ENCODE data around the gene ORM1.
A peak's percentile ranks its signal among the peaks of the same experiment; 100 is the strongest.

Gene ORM1

GRCh38 chr9:114362394-114362793, 39.5 kb downstream of the ORM1 start:
- DNase-seq: no peak

GRCh38 chr9:114363424-114363823, 40.5 kb downstream of the ORM1 start:
- DNase-seq: no peak

- no peak for DNase-seq
These were observed 41.5 kb downstream of the ORM1 start for GRCh38 chr9:114364134-114365041.

- no peak for DNase-seq
These were observed 42.3 kb downstream of the ORM1 start for GRCh38 chr9:114365194-114365593.

GRCh38 chr9:114366334-114367128, 43.6 kb downstream of the ORM1 start:
- DNase-seq: no peak

GRCh38 chr9:114367366-114367765, 44.5 kb downstream of the ORM1 start:
- no peak for DNase-seq

- no peak for DNase-seq
These were observed 45.1 kb downstream of the ORM1 start for GRCh38 chr9:114367772-114368569.

GRCh38 chr9:114369216-114370130, 46.6 kb downstream of the ORM1 start:
- DNase-seq: no peak

GRCh38 chr9:114370251-114370967, 47.5 kb downstream of the ORM1 start:
- peak in 27 of 56 donors; percentile 11 to 76 (median 45) for DNase-seq

GRCh38 chr9:114370968-114371320, 48.0 kb downstream of the ORM1 start:
- peak in 55 of 56 donors; percentile 33 to 95 (median 81) for DNase-seq

GRCh38 chr9:114371343-114371944, 48.5 kb downstream of the ORM1 start:
- peak in 1 of 56 donors; percentile 31 for DNase-seq

- DNase-seq: peak in 7 of 56 donors; percentile 19 to 59 (median 23)
These were observed 49.3 kb downstream of the ORM1 start for GRCh38 chr9:114371973-114372917.

GRCh38 chr9:114372921-114373448, 50.1 kb downstream of the ORM1 start:
- peak in 25 of 56 donors; percentile 16 to 57 (median 33) for DNase-seq

GRCh38 chr9:114373960-114374730, 51.2 kb downstream of the ORM1 start:
- DNase-seq: no peak

- no peak for DNase-seq
These were observed 52.0 kb downstream of the ORM1 start for GRCh38 chr9:114374936-114375335.

GRCh38 chr9:114375386-114376175, 52.7 kb downstream of the ORM1 start:
- DNase-seq: no peak
